ENCODE results near the gene SNRPN.

- TF ChIP-seq CTCF (IDR thresholded peaks at IDR 0.05; ENCODE audit: poor library complexity), result no peak
- no peak for TF ChIP-seq EZH2 (IDR thresholded peaks at IDR 0.05; ENCODE audit: borderline replicate concordance)
- no peak for TF ChIP-seq EZH2phosphoT487 (IDR thresholded peaks at IDR 0.05; ENCODE audit: low read depth, severe bottlenecking, unreplicated experiment)
Observed at GRCh38 chr15:24924621-24925020, 30.2 kb upstream of the SNRPN start.
